OCI-LY3 (cell line): ENCODE measurements around the gene RAD50.
A peak's percentile ranks its signal among the peaks of the same experiment; 100 is the strongest.
"Not testable (repeated sequence)": the region's sequence is repeated elsewhere in the genome, so short reads cannot be mapped to it uniquely, and the experiment has no call there.

ENCODE experiments used
- H2AFZ ChIP-seq: fragments of 200-600, 300-600 bp; shearing (Covaris generic); 2 replicates; pipeline ENCODE4 v1.6.0; 2014; ENCODE audit warnings: antibody characterized with exemption, low read depth, low read length
- H3K27ac ChIP-seq: fragments of 200-600, 300-600 bp; sonication (generic); 2 replicates; pipeline ENCODE4 v1.5.1; 2014; ENCODE audit warnings: mild to moderate bottlenecking, low read length, moderate library complexity, mixed read lengths
- H3K27me3 ChIP-seq: fragments of 200-600, 300-600 bp; sonication (generic); 2 replicates; pipeline ENCODE4 v1.6.1; 2014; ENCODE audit warnings: low read depth, low read length, mixed read lengths
- H3K36me3 ChIP-seq: fragments of 200-600, 300-600 bp; sonication (generic); replicated peaks from 2 replicates; pipeline ENCODE3; 2014; ENCODE audit warnings: low read depth, low read length, mixed read lengths
- H3K4me1 ChIP-seq: fragments of 300-600, 200-600 bp; sonication (generic); 2 replicates; pipeline ENCODE4 v1.6.1; 2014; ENCODE audit warnings: low read length, mixed read lengths
- H3K4me2 ChIP-seq: fragments of 200-600, 300-600 bp; sonication (generic); 2 replicates; pipeline ENCODE4 v1.6.1; 2014; ENCODE audit warnings: low read length, mixed read lengths
- H3K4me3 ChIP-seq: fragments of 300-600, 200-600 bp; sonication (generic); 2 replicates; pipeline ENCODE4 v1.5.1; 2014; ENCODE audit warnings: antibody characterized with exemption, mild to moderate bottlenecking, low read length, moderate library complexity
- H3K79me2 ChIP-seq: fragments of 300-600, 200-600 bp; shearing (Covaris generic); 2 replicates; pipeline ENCODE4 v1.6.1; 2014; ENCODE audit warnings: mild to moderate bottlenecking, low read length, mixed read lengths
- H3K9ac ChIP-seq: fragments of 300-600, 200-600 bp; shearing (Covaris generic); 2 replicates; pipeline ENCODE4 v1.6.0; 2014; ENCODE audit warnings: mild to moderate bottlenecking, low read length, moderate library complexity
- H3K9me3 ChIP-seq: fragments of 200-600, 300-600 bp; shearing (Covaris generic); 2 replicates; pipeline ENCODE4 v1.6.1; 2014; ENCODE audit warnings: low read length, mixed read lengths; ENCODE audit not compliant: insufficient read depth
- H4K20me1 ChIP-seq: fragments of 200-600, 300-600 bp; sonication (generic); 2 replicates; pipeline ENCODE4 v1.6.1; 2016; ENCODE audit warnings: low read length, mixed read lengths; ENCODE audit not compliant: insufficient read depth
- CTCF ChIP-seq: fragments of 200-600, 300-600 bp; sonication (generic); IDR thresholded peaks from 2 replicates; pipeline ENCODE4 v1.5.1; 2014; ENCODE audit warnings: antibody characterized with exemption, low read length, low read depth
- EZH2phosphoT487 ChIP-seq: fragments of 200-600 bp; shearing (Covaris generic); IDR thresholded peaks from 2 replicates; pipeline ENCODE4 v1.6.1; 2018; ENCODE audit warnings: antibody characterized with exemption, mixed run types, low read depth

Gene RAD50

GRCh38 chr5:132622608-132623007 is 65.8 kb downstream of the RAD50 start:
- Histone ChIP-seq H3K9me3 (no peaks in the 10 kb centered on the region), H3K79me2 (no peaks in the 10 kb centered on the region), H3K36me3 (peaks cover 22% of the 10 kb centered on the region), H3K4me1 (peaks cover 18% of the 10 kb centered on the region), H4K20me1 (peaks cover 11% of the 10 kb centered on the region; the same call in 1 of the 2 replicates), H2AFZ (no peak overlapping the region), H3K9ac (no peak overlapping the region), H3K4me3 (no peak overlapping the region), H3K27ac (no peak overlapping the region), H3K27me3 (no peaks in the 10 kb centered on the region), H3K4me2 (0 out of 2 replicates have a peak overlapping the region, but pooled peaks have one; percentile 59)
- TF ChIP-seq EZH2phosphoT487 (no peak), CTCF (no peak)

- Histone ChIP-seq H3K4me3 (no peak overlapping the region), H3K4me2 (no peak overlapping the region), H3K79me2 (no peaks in the 10 kb centered on the region), H3K27me3 (no peaks in the 10 kb centered on the region), H4K20me1 (peaks cover 16% of the 10 kb centered on the region), H3K9ac (no peak overlapping the region), H3K4me1 (peaks cover 18% of the 10 kb centered on the region), H3K27ac (no peak overlapping the region), H3K9me3 (no peaks in the 10 kb centered on the region), H2AFZ (no peak overlapping the region), H3K36me3 (peaks cover 19% of the 10 kb centered on the region)
- no peak for TF ChIP-seq CTCF
- TF ChIP-seq EZH2phosphoT487 = no peak
These were observed 70.7 kb downstream of the RAD50 start for GRCh38 chr5:132627470-132627869.

GRCh38 chr5:132628814-132629213 is 72.0 kb downstream of the RAD50 start:
- no peaks in the 10 kb centered on the region for H3K27me3 ChIP-seq
- H3K4me1 ChIP-seq = peaks cover 6% of the 10 kb centered on the region
- H3K79me2 ChIP-seq = no peaks in the 10 kb centered on the region
- H3K27ac ChIP-seq = no peak overlapping the region
- H3K4me3 ChIP-seq = no peak overlapping the region
- H2AFZ ChIP-seq = no peak overlapping the region
- no peak for TF ChIP-seq EZH2phosphoT487
- H4K20me1 ChIP-seq = peaks cover 8% of the 10 kb centered on the region
- H3K9me3 ChIP-seq = no peaks in the 10 kb centered on the region
- no peak overlapping the region for H3K4me2 ChIP-seq
- peaks cover 17% of the 10 kb centered on the region for H3K36me3 ChIP-seq
- H3K9ac ChIP-seq = no peak overlapping the region

GRCh38 chr5:132629230-132629944 is 72.6 kb downstream of the RAD50 start:
- no peak overlapping the region for H2AFZ ChIP-seq
- no peak overlapping the region for H3K9ac ChIP-seq
- H3K27ac ChIP-seq = no peak overlapping the region
- H3K9me3 ChIP-seq = no peaks in the 10 kb centered on the region
- H3K36me3 ChIP-seq = peaks cover 20% of the 10 kb centered on the region
- H3K27me3 ChIP-seq = no peaks in the 10 kb centered on the region
- no peaks in the 10 kb centered on the region; the same call in 1 of the 2 replicates for H3K4me1 ChIP-seq
- no peaks in the 10 kb centered on the region for H3K79me2 ChIP-seq
- no peak overlapping the region for H3K4me2 ChIP-seq
- H3K4me3 ChIP-seq = no peak overlapping the region
- TF ChIP-seq CTCF = no peak
- no peak for TF ChIP-seq EZH2phosphoT487
- peaks cover 8% of the 10 kb centered on the region for H4K20me1 ChIP-seq

GRCh38 chr5:132633587-132633986 is 76.8 kb downstream of the RAD50 start:
- H3K27ac ChIP-seq, H3K9ac ChIP-seq, H3K4me2 ChIP-seq, H3K4me3 ChIP-seq, H3K79me2 ChIP-seq, H3K27me3 ChIP-seq, H2AFZ ChIP-seq, H3K9me3 ChIP-seq: not testable (repeated sequence)
- H3K36me3 ChIP-seq = peaks cover 35% of the 10 kb centered on the region
- H4K20me1 ChIP-seq = peaks cover 21% of the 10 kb centered on the region
- peaks cover 19% of the 10 kb centered on the region for H3K4me1 ChIP-seq
